Common myeloid progenitor, CD34-positive (primary cell): Measurements from ENCODE around the gene TMCC3.

Experiments
- CTCF ChIA-PET: fragments of 350-600 bp; sonication (Branson Sonifier 250); formaldehyde crosslinking; loops from one replicate; lab custom pipeline; 2021; ENCODE audit warnings: antibody characterized with exemption; lab: Charles Lee
- POLR2A ChIA-PET: fragments of 350-600 bp; sonication (Branson Sonifier 250); formaldehyde crosslinking; loops from one replicate; lab custom pipeline; 2021; ENCODE audit warnings: antibody characterized with exemption; lab: Charles Lee
- DNase-seq, 3 donors: peaks; one replicate each; pipeline versions ENCODE4 v3.0.0 to v3.0.0-alpha.2; 2013
- H3K27ac ChIP-seq, 2 experiments: 1 replicate in 1 of 2; 2 replicates in 1 of 2; pipeline ENCODE4 v1.7.0; 2013; ENCODE audit warnings: inconsistent platforms in 2 of 2, low read length in 2 of 2, mild to moderate bottlenecking in 2 of 2, low read depth in 1 of 2, moderate library complexity in 1 of 2; ENCODE audit not compliant: severe bottlenecking in 2 of 2, insufficient read depth in 1 of 2, poor library complexity in 1 of 2
- H3K27me3 ChIP-seq, 5 experiments: replicated peaks in 2 of 5; 1 replicate in 3 of 5; 2 replicates in 2 of 5; pipeline versions ENCODE4 v1.6.1 to v1.7.0; 2013; ENCODE audit warnings: low read length in 4 of 5, mild to moderate bottlenecking in 2 of 5, moderate library complexity in 2 of 5, inconsistent platforms in 1 of 5; ENCODE audit not compliant: insufficient read depth in 5 of 5, control insufficient read depth in 4 of 5
- H3K36me3 ChIP-seq, 4 experiments: 1 replicate in 2 of 4; 2 replicates in 2 of 4; pipeline versions ENCODE4 v1.6.1 to v1.7.0; 2013; ENCODE audit warnings: low read length in 3 of 4, control low read depth in 1 of 4, mild to moderate bottlenecking in 1 of 4; ENCODE audit not compliant: control insufficient read depth in 4 of 4, insufficient read depth in 4 of 4
- H3K4me1 ChIP-seq, 4 experiments: 1 replicate in 3 of 4; 2 replicates in 1 of 4; pipeline versions ENCODE4 v1.6.1 to v1.7.1; 2013; ENCODE audit warnings: low read length in 3 of 4, mild to moderate bottlenecking in 3 of 4, control low read depth in 1 of 4, inconsistent platforms in 1 of 4, moderate library complexity in 1 of 4; ENCODE audit not compliant: control insufficient read depth in 4 of 4, insufficient read depth in 4 of 4; ENCODE audit errors: control extremely low read depth in 1 of 4
- H3K4me3 ChIP-seq, 7 experiments: 1 replicate in 4 of 7; 2 replicates in 3 of 7; pipeline versions ENCODE4 v1.5.1 to v1.7.0; 2013; ENCODE audit warnings: mild to moderate bottlenecking in 7 of 7, low read length in 6 of 7, moderate library complexity in 6 of 7, inconsistent platforms in 2 of 7, low read depth in 2 of 7, control low read depth in 1 of 7; ENCODE audit not compliant: insufficient read depth in 4 of 7, control insufficient read depth in 1 of 7; ENCODE audit errors: extremely low read depth in 1 of 7
- H3K9me3 ChIP-seq, 5 experiments: 1 replicate in 4 of 5; 2 replicates in 1 of 5; pipeline versions ENCODE4 v1.6.1 to v1.7.1; 2013; ENCODE audit warnings: low read length in 4 of 5, mild to moderate bottlenecking in 2 of 5, inconsistent platforms in 1 of 5, low read depth in 1 of 5, moderate library complexity in 1 of 5; ENCODE audit not compliant: control insufficient read depth in 4 of 5, insufficient read depth in 2 of 5; ENCODE audit errors: control extremely low read depth in 1 of 5
- whole genome bisulfite sequencing: methylation state at CpG from one replicate; pipeline ENCODE4 v1.1.5; 2013; ENCODE audit not compliant: insufficient coverage; 5-methylcytosine and 5-hydroxymethylcytosine counted together

Gene TMCC3

DNA sequence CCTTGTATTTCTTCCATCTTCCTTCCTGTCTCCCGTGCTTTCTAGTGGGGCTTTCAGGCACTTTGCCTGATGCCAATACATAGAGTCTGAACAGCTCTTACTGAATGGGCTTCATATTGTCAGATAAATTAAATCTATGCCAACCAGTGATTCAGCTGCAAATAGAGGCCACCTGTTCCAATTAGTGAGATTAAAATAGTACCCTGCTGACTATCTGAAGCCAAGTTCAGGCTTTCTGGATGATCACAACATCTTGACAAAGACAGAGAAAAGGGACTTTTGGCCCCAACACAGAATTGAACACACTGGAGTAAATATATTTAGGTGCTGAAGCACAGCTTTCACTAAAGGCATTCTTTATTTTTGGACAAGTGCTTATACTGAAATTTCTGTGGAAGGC, 11.8 kb downstream of the TMCC3 start:
- CTCF ChIA-PET = no interaction called here
- Histone ChIP-seq H3K9me3 (no peaks in the 10 kb centered on the region), H3K4me3 (no peak overlapping the region), H3K36me3 (no peaks in the 10 kb centered on the region), H3K27me3 (no peaks in the 10 kb centered on the region), H3K27ac (no peak overlapping the region), H3K4me1 (peaks cover 0 to under 1% (median under 1%) of the 10 kb centered on the region in 4 experiments)
- POLR2A ChIA-PET = no interaction called here
- WGBS = 100% methylated on average over 1 of the region's 1 CpG
- no peak for DNase-seq

DNA sequence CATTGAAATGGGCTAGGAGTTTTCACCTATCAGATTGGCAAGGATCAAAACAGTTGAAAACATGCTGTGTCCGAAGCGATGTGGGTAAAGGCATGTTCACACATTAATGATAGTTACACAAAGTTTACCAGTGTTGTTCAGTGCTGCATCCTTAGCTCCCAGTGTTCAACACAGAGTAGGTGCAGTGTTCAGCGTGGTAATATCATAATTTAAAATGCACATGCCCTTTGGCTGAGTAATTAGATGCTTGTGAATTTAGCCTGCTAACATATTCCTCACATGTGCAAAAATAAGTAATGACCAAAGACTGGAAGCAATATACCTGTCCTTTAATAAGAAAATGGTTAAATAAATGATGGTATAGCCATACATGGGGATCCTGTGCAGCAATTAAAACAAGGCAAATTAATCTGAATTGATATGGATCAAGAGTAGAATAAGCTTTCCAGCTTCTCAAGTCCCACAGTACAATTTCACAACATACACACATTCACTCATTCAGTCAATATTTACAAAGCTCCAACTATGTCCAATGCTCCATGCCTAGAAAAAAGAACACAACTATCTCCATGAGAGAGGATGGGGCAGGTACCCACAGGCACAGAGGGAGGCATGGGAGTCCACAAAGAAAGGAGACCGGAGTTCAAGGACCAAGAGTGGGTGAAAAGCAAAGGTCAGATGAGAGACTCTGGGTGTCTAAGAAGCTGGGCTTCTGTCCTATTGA, 12.8 kb downstream of the TMCC3 start:
- Histone ChIP-seq H3K27ac (no peak overlapping the region), H3K27me3 (no peaks in the 10 kb centered on the region), H3K4me1 (no peaks in the 10 kb centered on the region), H3K9me3 (no peaks in the 10 kb centered on the region), H3K36me3 (no peaks in the 10 kb centered on the region), H3K4me3 (no peak overlapping the region)
- no peak for DNase-seq
- 100% methylated on average over 3 of the region's 4 CpGs for WGBS
- POLR2A ChIA-PET = interaction anchor here (0.7 kb wide), 1 partner anchor 51 kb away, joined by 5 read pairs; no protein-coding TSS in a partner anchor
- CTCF ChIA-PET = interaction anchor here (0.9 to 2.0 kb wide), 3 partner anchors 9 to 78 kb away, joined by 3 to 7 read pairs (median 3); partner anchors contain the start of gene TMCC3

DNA sequence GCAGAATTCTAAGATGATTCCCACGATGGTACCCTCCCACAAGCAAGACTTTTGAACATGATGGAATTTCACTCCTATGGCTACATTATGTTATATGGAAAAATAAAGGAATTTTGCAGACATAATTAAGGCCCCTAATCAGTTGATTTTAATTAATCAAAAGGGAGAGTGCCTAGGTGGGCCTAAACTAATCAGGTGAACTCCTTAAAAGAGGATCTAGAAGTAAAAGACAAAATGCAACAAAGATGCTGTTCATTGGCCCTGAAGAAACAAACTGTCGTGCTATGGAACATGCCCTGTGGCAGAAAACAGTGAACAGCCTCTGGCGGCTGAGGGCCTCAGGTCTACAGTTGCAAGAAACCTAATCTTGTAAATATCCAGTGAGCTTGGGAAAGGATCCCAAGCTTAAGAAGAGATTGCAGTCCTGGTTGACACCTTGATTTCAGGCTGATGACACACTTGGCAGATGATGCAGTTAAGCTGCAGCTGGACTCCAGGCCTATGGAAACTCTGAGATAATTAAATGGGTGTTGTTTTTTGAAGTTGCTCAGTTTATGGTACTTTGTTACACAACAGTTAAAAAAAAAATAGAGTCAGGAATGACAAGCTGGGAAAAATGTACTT, 13.8 kb downstream of the TMCC3 start:
- no peaks in the 10 kb centered on the region for H3K4me1 ChIP-seq
- H3K4me3 ChIP-seq = no peak overlapping the region
- H3K9me3 ChIP-seq = no peaks in the 10 kb centered on the region
- ChIA-PET POLR2A (interaction anchor here (0.7 kb wide), 1 partner anchor 50 kb away, joined by 5 read pairs; no protein-coding TSS in a partner anchor), CTCF (interaction anchor here (0.9 to 2.0 kb wide), 3 partner anchors 10 to 79 kb away, joined by 3 to 7 read pairs (median 3); partner anchors contain the start of gene TMCC3)
- no peaks in the 10 kb centered on the region for H3K27me3 ChIP-seq
- DNase-seq = no peak
- WGBS = 100% methylated on average over 2 of the region's 3 CpGs
- no peak overlapping the region for H3K27ac ChIP-seq
- no peaks in the 10 kb centered on the region for H3K36me3 ChIP-seq

DNA sequence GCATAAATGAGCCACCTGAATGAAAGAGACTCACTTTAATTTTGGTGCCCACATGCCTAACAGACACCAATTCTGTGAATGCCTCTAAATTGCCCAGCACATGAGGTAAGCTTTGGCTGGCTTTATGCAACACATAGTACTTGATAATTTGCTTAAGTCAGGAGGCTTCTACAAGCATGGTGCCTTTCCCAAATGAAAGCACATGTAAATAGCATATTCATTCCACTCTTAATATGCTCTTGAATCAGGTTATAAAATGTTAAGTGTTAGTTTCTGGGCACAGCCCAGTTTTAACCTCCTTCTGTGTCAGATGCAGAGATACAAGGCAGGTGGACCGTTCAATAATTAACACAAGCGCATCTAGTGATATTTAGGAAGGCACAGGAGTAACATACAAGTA, 15.6 kb downstream of the TMCC3 start:
- DNase-seq = no peak
- WGBS = 100% methylated on average over 1 of the region's 2 CpGs
- Histone ChIP-seq H3K4me1 (no peaks in the 10 kb centered on the region), H3K4me3 (no peak overlapping the region), H3K9me3 (no peaks in the 10 kb centered on the region), H3K36me3 (no peaks in the 10 kb centered on the region), H3K27me3 (no peaks in the 10 kb centered on the region), H3K27ac (no peak overlapping the region)
- POLR2A ChIA-PET = no interaction called here
- CTCF ChIA-PET = no interaction called here

DNA sequence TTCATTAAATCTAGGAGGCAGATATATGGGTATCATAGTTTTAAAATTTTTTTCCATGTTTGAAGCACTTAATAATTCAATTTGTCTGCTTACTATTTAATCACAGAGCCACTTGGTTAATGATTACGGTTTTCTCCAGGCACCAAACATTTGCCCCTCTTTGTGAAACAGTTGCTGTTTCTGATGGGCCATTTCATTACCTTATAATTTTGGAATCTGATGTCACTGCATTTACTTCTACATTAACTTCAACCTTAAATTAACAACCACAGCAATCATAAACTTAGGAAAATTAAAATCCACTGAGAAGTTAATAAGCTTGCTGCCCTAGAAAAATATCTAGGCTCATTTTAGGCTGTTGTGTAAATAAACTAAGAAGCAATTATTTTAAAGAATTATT, 17.0 kb downstream of the TMCC3 start:
- H3K9me3 ChIP-seq = no peaks in the 10 kb centered on the region
- ChIA-PET POLR2A (no interaction called here), CTCF (interaction anchor here (0.5 kb wide), 1 partner anchor 387 kb away, joined by 3 read pairs; no protein-coding TSS in a partner anchor)
- 100% methylated on average over 1 of the region's 1 CpG for WGBS
- H3K27ac ChIP-seq = no peak overlapping the region
- no peaks in the 10 kb centered on the region for H3K27me3 ChIP-seq
- DNase-seq = no peak
- H3K36me3 ChIP-seq = no peaks in the 10 kb centered on the region
- no peak overlapping the region for H3K4me3 ChIP-seq
- no peaks in the 10 kb centered on the region for H3K4me1 ChIP-seq

DNA sequence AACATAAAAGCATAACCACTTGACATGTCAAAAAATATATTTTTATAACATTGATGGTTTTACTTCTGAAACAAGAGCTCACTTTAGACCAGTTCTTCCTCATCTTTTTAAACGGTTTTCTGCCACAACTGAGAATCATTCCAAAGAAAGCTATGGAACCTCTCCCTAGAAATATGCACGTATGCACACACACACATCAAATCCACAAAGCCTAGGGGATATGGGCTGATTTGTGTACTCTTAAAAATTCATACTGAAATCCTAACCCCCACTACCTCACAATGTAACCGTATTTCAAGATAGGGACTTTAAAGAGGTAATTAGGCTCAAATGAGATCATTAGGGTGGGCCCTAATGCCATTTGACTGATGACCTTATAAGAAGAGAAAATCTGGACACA, 19.3 kb downstream of the TMCC3 start:
- Histone ChIP-seq H3K4me3 (no peak overlapping the region), H3K9me3 (no peaks in the 10 kb centered on the region), H3K27me3 (no peaks in the 10 kb centered on the region), H3K4me1 (no peaks in the 10 kb centered on the region), H3K27ac (no peak overlapping the region), H3K36me3 (no peaks in the 10 kb centered on the region)
- DNase-seq = no peak
- POLR2A ChIA-PET = no interaction called here
- no CpG with 5 or more reads among the region's 3 CpGs for WGBS
- CTCF ChIA-PET = interaction anchor here (1.1 to 1.4 kb wide), 4 partner anchors 10 to 14 kb away, joined by 3 to 5 read pairs (median 4); no protein-coding TSS in a partner anchor
